Neuron (in vitro differentiated cells): Measurements from ENCODE around the gene MCC.

Experiments
- H2AFZ ChIP-seq: one replicate; pipeline ENCODE4 v1.6.1; 2013; ENCODE audit warnings: low read depth, mild to moderate bottlenecking, inconsistent platforms, low read length, moderate library complexity
- H3K27me3 ChIP-seq: one replicate; pipeline ENCODE4 v1.6.1; 2013; ENCODE audit warnings: low read length; ENCODE audit not compliant: insufficient read depth
- H3K36me3 ChIP-seq: one replicate; pipeline ENCODE4 v1.6.1; 2013; ENCODE audit warnings: low read length; ENCODE audit not compliant: insufficient read depth
- H3K4me1 ChIP-seq: one replicate; pipeline ENCODE4 v1.6.1; 2013; ENCODE audit warnings: low read length; ENCODE audit not compliant: insufficient read depth
- H3K4me3 ChIP-seq: 2 replicates; pipeline ENCODE4 v1.5.1; 2013; ENCODE audit warnings: mild to moderate bottlenecking, low read length, moderate library complexity
- H3K9me3 ChIP-seq: one replicate; pipeline ENCODE4 v1.6.1; 2013; ENCODE audit warnings: low read length

Gene MCC

GRCh38 chr5:113218200-113218599 lies 270.1 kb downstream of the MCC start:
- Histone ChIP-seq H3K27me3 (no peaks in the 10 kb centered on the region), H3K4me3 (no peak overlapping the region)

GRCh38 chr5:113217619-113218184 lies 270.6 kb downstream of the MCC start:
- no peak overlapping the region for H3K4me3 ChIP-seq
- no peaks in the 10 kb centered on the region for H3K27me3 ChIP-seq
- peaks cover 63% of the 10 kb centered on the region for H3K4me1 ChIP-seq
- no peaks in the 10 kb centered on the region for H3K36me3 ChIP-seq
- no peak overlapping the region for H2AFZ ChIP-seq
- no peaks in the 10 kb centered on the region for H3K9me3 ChIP-seq

More at GRCh38 chr5:113218200-113218599, 270.1 kb downstream of the MCC start:
- H3K4me1 ChIP-seq = peaks cover 58% of the 10 kb centered on the region
- no peaks in the 10 kb centered on the region for H3K9me3 ChIP-seq
- H3K36me3 ChIP-seq = no peaks in the 10 kb centered on the region
- H2AFZ ChIP-seq = no peak overlapping the region

GRCh38 chr5:113216545-113216944 lies 271.7 kb downstream of the MCC start:
- Histone ChIP-seq H3K36me3 (no peaks in the 10 kb centered on the region), H3K27me3 (no peaks in the 10 kb centered on the region), H3K4me3 (no peak overlapping the region), H3K9me3 (no peaks in the 10 kb centered on the region), H3K4me1 (peaks cover 75% of the 10 kb centered on the region), H2AFZ (no peak overlapping the region)

GRCh38 chr5:113215401-113216060 lies 272.7 kb downstream of the MCC start:
- no peaks in the 10 kb centered on the region for H3K36me3 ChIP-seq
- no peak overlapping the region for H2AFZ ChIP-seq
- H3K27me3 ChIP-seq = no peaks in the 10 kb centered on the region
- peaks cover 84% of the 10 kb centered on the region for H3K4me1 ChIP-seq
- H3K9me3 ChIP-seq = no peaks in the 10 kb centered on the region
- H3K4me3 ChIP-seq = no peak overlapping the region

- Histone ChIP-seq H3K27me3 (no peaks in the 10 kb centered on the region), H3K4me1 (peaks cover 83% of the 10 kb centered on the region), H3K36me3 (no peaks in the 10 kb centered on the region), H2AFZ (no peak overlapping the region), H3K9me3 (no peaks in the 10 kb centered on the region), H3K4me3 (no peak overlapping the region)
Observed at GRCh38 chr5:113214606-113215323, 273.5 kb downstream of the MCC start.

- no peak overlapping the region for H3K4me3 ChIP-seq
- no peaks in the 10 kb centered on the region for H3K27me3 ChIP-seq
- H3K9me3 ChIP-seq = no peaks in the 10 kb centered on the region
- H3K36me3 ChIP-seq = no peaks in the 10 kb centered on the region
- H3K4me1 ChIP-seq = peaks cover 73% of the 10 kb centered on the region
- no peak overlapping the region for H2AFZ ChIP-seq
Observed at GRCh38 chr5:113213551-113214425, 274.5 kb downstream of the MCC start.

GRCh38 chr5:113212244-113212920 lies 275.9 kb downstream of the MCC start:
- Histone ChIP-seq H3K9me3 (no peaks in the 10 kb centered on the region), H2AFZ (no peak overlapping the region), H3K4me1 (peaks cover 59% of the 10 kb centered on the region), H3K27me3 (no peaks in the 10 kb centered on the region), H3K4me3 (no peak overlapping the region), H3K36me3 (no peaks in the 10 kb centered on the region)

GRCh38 chr5:113209498-113209897 lies 278.8 kb downstream of the MCC start:
- H3K4me1 ChIP-seq = peaks cover 35% of the 10 kb centered on the region
- no peaks in the 10 kb centered on the region for H3K9me3 ChIP-seq
- no peaks in the 10 kb centered on the region for H3K27me3 ChIP-seq

GRCh38 chr5:113205807-113206206 lies 282.4 kb downstream of the MCC start:
- Histone ChIP-seq H3K4me3 (no peak overlapping the region), H3K9me3 (no peaks in the 10 kb centered on the region), H3K36me3 (no peaks in the 10 kb centered on the region), H3K4me1 (peaks cover 6% of the 10 kb centered on the region), H2AFZ (no peak overlapping the region), H3K27me3 (no peaks in the 10 kb centered on the region)

More at GRCh38 chr5:113209498-113209897, 278.8 kb downstream of the MCC start:
- Histone ChIP-seq H3K36me3 (no peaks in the 10 kb centered on the region), H2AFZ (no peak overlapping the region), H3K4me3 (no peak overlapping the region)

GRCh38 chr5:113205323-113205722 lies 282.9 kb downstream of the MCC start:
- Histone ChIP-seq H3K36me3 (no peaks in the 10 kb centered on the region), H3K4me1 (peaks cover 6% of the 10 kb centered on the region), H3K27me3 (no peaks in the 10 kb centered on the region), H3K9me3 (no peaks in the 10 kb centered on the region), H3K4me3 (no peak overlapping the region), H2AFZ (no peak overlapping the region)

GRCh38 chr5:113204525-113205161 lies 283.6 kb downstream of the MCC start:
- no peaks in the 10 kb centered on the region for H3K36me3 ChIP-seq
- H3K4me1 ChIP-seq = peaks cover 11% of the 10 kb centered on the region
- H3K27me3 ChIP-seq = no peaks in the 10 kb centered on the region
- no peak overlapping the region for H3K4me3 ChIP-seq
- H3K9me3 ChIP-seq = no peaks in the 10 kb centered on the region
- no peak overlapping the region for H2AFZ ChIP-seq

- Histone ChIP-seq H3K4me3 (no peak overlapping the region), H3K9me3 (no peaks in the 10 kb centered on the region), H3K27me3 (no peaks in the 10 kb centered on the region), H2AFZ (no peak overlapping the region), H3K36me3 (no peaks in the 10 kb centered on the region), H3K4me1 (peaks cover 18% of the 10 kb centered on the region)
Observed at GRCh38 chr5:113203916-113204315, 284.3 kb downstream of the MCC start.
